ENCODE results near the gene GALNT1. TPM values are rescaled to one million over a fixed set of nuclear protein-coding genes. Genes with fewer than 3 reads are reported as not detected.

GALNT1 gene
- total RNA-seq, 1 experiment from 2014 or later, result 77.9 TPM

DNA sequence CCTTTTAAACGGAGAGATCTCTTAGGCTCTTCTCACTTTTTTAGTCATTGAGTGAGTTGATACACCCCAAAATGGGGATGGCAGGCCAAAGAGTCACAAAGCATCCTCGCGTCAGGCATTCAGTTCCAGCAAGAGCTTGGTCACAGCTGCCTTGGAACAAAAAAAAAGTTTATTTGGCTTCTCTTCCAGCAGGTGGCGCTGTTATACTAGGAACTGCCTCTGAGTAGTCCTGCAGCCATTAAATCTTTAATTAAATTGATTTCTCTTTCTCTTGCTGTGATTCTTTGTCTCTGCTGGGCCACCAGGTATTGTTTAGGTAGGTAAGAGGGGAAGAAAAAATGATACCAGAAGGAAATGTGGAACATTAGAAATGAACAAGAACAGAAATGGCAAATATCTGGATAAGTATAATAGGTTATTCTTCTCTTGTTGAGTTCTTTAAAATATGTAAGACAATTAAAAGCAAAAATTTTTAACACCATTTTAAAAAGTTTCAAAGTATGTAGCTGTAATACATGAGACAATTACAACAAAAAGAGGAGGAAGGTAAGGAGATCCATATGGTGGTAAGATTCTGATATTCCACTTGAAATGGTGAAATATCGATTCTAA, 175.1 kb downstream of the GALNT1 start:
- Histone ChIP-seq H2BK20ac (ENCODE audit: low read depth, low read length, poor library complexity, severe bottlenecking) (no peak overlapping the region), H3K27me3 (ENCODE audit: insufficient read depth, low read length) (no peaks in the 10 kb centered on the region), H3K4me2 (ENCODE audit: insufficient read depth, insufficient read length, low read length) (no peak overlapping the region), H2AK5ac (ENCODE audit: insufficient read length, low read length) (no peak overlapping the region), H3K9ac (ENCODE audit: extremely low read depth, insufficient read length, low read length) (no peak overlapping the region), H2AFZ (ENCODE audit: low read length) (no peak overlapping the region), H3K27ac (ENCODE audit: insufficient read length, low read depth, low read length) (no peak overlapping the region), H2BK15ac (ENCODE audit: low read depth, low read length) (no peak overlapping the region), H2BK120ac (ENCODE audit: low read depth, low read length, poor library complexity, severe bottlenecking) (no peak overlapping the region), H3K4ac (ENCODE audit: low read depth, low read length) (no peak overlapping the region), H3K18ac (ENCODE audit: insufficient read length, low read depth, low read length) (no peak overlapping the region), H3K23me2 (ENCODE audit: insufficient read length, low read depth, low read length, poor library complexity, severe bottlenecking) (no peaks in the 10 kb centered on the region), H3K79me2 (ENCODE audit: insufficient read depth, low read length) (no peaks in the 10 kb centered on the region), H3K14ac (ENCODE audit: insufficient read depth, low read length) (no peak overlapping the region), H3K56ac (ENCODE audit: insufficient read length, low read depth, low read length) (no peak overlapping the region), H4K8ac (replicated peaks; ENCODE audit: insufficient read length, low read depth, low read length) (no peak overlapping the region), H3K79me1 (ENCODE audit: insufficient read depth, low read depth, low read length, poor library complexity, severe bottlenecking) (no peaks in the 10 kb centered on the region), H3T11ph (ENCODE audit: low read length) (no peak overlapping the region), H4K91ac (ENCODE audit: insufficient read length, low read depth, low read length) (no peak overlapping the region), H3K23ac (ENCODE audit: insufficient read length, low read depth, low read length) (no peak overlapping the region), H2BK5ac (ENCODE audit: insufficient read length, low read length) (no peak overlapping the region), H3K9me3 (ENCODE audit: control insufficient read depth, low read depth, low read length) (no peaks in the 10 kb centered on the region), H2BK12ac (ENCODE audit: insufficient read length, low read depth, low read length) (no peak overlapping the region), H4K5ac (ENCODE audit: insufficient read length, low read depth, low read length) (no peak overlapping the region), H3K4me1 (ENCODE audit: insufficient read depth, low read length) (peaks cover 8% of the 10 kb centered on the region; the same call in 1 of the 2 replicates), H4K20me1 (ENCODE audit: control insufficient read depth, insufficient read depth, insufficient read length) (no peaks in the 10 kb centered on the region)
- TF ChIP-seq, protein P1, sequence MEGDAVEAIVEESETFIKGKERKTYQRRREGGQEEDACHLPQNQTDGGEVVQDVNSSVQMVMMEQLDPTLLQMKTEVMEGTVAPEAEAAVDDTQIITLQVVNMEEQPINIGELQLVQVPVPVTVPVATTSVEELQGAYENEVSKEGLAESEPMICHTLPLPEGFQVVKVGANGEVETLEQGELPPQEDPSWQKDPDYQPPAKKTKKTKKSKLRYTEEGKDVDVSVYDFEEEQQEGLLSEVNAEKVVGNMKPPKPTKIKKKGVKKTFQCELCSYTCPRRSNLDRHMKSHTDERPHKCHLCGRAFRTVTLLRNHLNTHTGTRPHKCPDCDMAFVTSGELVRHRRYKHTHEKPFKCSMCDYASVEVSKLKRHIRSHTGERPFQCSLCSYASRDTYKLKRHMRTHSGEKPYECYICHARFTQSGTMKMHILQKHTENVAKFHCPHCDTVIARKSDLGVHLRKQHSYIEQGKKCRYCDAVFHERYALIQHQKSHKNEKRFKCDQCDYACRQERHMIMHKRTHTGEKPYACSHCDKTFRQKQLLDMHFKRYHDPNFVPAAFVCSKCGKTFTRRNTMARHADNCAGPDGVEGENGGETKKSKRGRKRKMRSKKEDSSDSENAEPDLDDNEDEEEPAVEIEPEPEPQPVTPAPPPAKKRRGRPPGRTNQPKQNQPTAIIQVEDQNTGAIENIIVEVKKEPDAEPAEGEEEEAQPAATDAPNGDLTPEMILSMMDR (conservative IDR thresholded peaks at IDR 0.05), result peak; percentile 91
- H3K9me3 Mint-ChIP-seq, result peaks cover 43 to 44% of the 10 kb centered on the region in 2 experiments
- no peak overlapping the region for H3K4me3 Mint-ChIP-seq
- no peaks in the 10 kb centered on the region for H3K27me3 Mint-ChIP-seq (ENCODE audit: low read depth)
- peak; percentile 72 for DNase-seq
- WGBS (ENCODE audit: extremely low coverage, insufficient read length, low lambda C conversion rate), result no CpG with 5 or more reads among the region's 5 CpGs
- H3K36me3 Mint-ChIP-seq (ENCODE audit: insufficient read depth in 1 of 3, low read depth in 3 of 3), result peaks cover 22 to 57% (median 40%) of the 10 kb centered on the region in 3 experiments
- H3K4me1 Mint-ChIP-seq, result peaks cover 17% of the 10 kb centered on the region in 2 experiments
- peak overlapping the region in 1 of 3 experiments; percentile 32; a peak in 1 of 7 replicates for H3K27ac Mint-ChIP-seq

Small RNAs within 50 kb of the gene (microRNA-seq; reads per million reads assigned to microRNA genes)
- not detected for gene MIR3975 (ENCODE audit: borderline microRNAs expressed)

Other genes with a start within 250 kb of the GALNT1 start
- gene ZNF24, start 237.3 kb upstream of the GALNT1 start, total RNA-seq (2021), result 57.9 and 61.0 TPM in 2 replicates
- 0.94 and 1.2 TPM in 2 replicates for gene ZNF396, start 204.4 kb upstream of the GALNT1 start, total RNA-seq (2021)
- 51.1 and 53.3 TPM in 2 replicates for gene INO80C, start 83.8 kb upstream of the GALNT1 start, total RNA-seq (2021)